GM19468 (cell line): ENCODE data around the gene CTRL.

Experiments
- ATAC-seq: cut with Tn5 transposase; IDR thresholded peaks from one replicate; pipeline ENCODE4 v1.9.1; 2021; ENCODE audit warnings: mild to moderate bottlenecking, moderate library complexity, moderate number of reproducible peaks; ENCODE audit not compliant: unreplicated experiment; ENCODE audit errors: extremely low read depth

Gene CTRL

DNA sequence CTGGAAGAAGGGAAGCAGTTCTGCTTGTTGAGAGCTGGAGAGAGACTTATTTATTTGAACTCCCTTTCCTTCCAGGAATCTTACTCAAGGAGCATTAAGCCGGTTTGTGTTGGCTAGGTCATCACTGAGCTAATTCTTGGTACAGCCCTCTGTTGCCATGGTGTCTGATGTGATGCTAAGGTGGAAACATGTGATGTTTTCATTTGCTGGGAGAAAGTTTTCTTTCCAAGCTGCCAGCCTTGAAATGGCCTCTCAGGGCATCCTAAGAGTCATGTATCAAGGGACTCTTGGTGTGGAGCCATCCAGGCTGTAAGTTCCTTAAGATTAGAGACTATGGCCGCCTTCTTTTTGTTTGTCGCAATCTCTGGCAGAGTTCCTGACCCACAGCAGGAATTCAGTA is 34.4 kb downstream of the CTRL start:
- no peak for ATAC-seq

DNA sequence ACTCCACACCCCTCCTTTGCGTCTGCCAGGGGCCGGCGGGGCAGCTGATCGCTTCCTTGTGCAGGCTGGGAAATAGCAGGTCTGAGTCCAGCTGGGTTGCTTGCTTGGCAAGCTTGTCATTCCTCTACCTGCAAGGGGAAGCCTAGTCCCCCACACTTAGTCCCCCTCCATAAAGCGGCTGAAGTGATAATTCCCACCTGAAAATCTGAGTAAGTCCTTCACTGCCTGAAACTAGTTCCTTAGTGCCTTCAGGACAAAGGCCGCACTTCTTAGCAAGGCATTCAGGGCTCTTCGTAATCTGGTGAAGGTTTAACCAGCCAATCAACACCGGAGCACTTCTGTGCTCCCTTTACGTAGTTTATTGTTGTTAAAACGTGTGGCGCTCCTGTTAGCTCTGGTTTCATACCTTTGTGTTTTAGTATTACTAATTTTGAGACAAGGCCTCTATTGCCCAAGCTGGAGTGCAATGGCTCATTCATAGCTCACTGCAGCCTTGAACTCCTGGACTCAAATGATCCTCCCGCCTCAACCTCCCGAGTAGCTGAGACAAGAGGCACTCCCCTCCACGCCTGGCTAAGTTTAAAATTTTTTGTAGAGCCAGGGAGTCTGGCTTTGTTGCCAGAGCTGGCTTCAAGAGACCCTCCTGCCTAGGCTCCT is 37.8 kb downstream of the CTRL start:
- no peak for ATAC-seq

DNA sequence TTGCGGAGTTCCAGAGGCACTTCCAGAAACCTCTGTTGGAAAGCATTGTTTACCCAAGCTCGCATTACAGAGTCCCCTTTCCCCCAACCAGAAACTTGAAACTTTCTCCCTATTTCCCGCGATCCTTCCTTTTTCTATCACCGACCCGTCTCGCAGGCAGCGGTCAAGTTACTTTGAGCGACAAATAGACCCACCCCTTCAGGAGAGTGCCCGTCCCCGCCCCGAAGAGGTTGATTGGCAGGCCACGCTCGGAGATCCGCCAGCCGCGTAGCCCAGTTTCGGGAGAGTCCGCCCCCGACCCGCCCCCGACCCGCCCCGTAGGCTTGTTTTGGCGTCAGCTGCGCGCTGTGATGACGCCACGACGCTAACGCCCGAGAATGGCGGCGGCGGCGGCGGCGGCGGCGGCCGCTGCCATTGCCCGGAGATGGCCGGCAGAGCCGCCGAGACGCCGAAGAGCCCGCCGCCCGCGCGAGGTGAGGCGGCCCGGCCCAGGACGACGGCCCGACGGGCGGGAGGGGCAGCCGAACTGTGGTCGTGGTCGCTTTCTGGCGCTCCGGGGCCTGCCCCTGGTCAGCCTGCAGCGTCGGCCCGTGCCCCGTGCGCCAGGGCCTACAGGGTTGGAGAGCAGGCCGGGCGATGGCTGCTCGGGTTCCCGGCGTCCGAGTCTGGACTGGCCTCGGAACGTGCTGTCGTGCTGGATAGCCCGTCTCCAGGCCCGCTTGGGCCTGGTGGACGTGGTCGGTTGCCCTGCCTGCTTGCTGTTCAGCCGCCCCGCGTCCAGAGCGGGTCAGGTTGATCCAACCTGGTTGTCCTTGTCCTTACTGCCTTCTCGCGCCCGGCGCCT is 38.5 kb downstream of the CTRL start, which contains the start of gene PSKH1:
Gene PSKH1, plus strand, starts transcription at position 356 of the 844 bp plus-strand sequence. CDS start 15,496 bp downstream, outside the sequence.
- peak; percentile 60 for ATAC-seq

DNA sequence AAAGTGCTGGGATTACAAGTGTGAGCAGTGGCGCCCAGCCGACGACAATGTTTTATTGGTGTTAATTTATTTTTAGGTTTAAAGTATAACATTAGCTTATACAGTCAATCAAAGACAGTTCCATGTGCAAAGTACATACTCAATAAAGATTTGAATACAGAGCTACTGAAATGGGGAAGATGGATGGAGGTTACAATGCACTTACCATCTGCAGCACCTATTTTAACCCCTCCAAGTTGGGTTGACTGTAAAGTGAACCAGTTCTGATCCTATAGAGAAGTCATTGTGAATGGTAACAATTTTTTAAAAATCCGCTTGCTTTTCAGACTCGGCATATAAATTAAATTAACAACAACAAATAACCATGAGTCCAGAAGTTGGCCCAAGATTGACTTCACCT is 39.3 kb downstream of the CTRL start:
- no peak for ATAC-seq

DNA sequence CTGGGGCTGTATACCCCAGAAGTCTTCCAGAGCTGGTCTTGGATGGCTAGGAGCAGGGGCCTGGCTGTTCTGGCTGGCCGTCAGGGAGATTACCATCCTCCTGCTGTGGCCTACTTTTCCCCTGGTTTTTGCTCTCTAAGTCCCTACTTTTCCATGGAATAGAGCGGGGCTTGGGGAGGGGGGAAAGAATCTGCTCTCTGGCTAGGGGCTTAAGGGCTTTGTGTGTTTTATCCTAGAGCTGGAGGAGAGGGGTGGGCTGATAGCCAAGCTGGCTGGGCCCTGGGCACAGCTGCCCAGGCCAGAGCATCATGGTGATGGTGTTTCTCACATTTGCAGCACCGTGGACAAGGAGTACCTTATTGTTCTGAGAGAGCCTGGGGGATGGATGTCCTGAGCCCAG is 43.3 kb downstream of the CTRL start:
- no peak for ATAC-seq

DNA sequence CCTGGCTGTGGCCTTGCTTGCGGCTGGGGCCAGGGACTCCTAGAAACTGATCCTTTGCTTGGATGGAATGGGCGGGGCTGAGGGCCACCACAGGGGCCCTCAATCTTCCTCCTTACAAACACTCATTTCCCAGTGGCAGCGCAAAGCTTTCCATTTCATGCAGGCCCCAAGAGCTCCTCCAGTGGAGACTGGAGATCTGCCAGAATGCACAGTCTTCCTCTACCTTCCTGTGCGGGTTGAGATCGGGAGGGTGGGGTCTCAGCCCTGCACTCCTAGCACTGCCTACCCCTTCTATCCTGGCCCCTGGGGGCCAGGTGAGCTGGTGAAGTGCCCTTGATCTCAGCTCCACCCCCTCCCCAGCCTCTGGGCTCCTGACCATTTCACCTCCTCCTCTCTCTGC is 45.3 kb downstream of the CTRL start:
- no peak for ATAC-seq

DNA sequence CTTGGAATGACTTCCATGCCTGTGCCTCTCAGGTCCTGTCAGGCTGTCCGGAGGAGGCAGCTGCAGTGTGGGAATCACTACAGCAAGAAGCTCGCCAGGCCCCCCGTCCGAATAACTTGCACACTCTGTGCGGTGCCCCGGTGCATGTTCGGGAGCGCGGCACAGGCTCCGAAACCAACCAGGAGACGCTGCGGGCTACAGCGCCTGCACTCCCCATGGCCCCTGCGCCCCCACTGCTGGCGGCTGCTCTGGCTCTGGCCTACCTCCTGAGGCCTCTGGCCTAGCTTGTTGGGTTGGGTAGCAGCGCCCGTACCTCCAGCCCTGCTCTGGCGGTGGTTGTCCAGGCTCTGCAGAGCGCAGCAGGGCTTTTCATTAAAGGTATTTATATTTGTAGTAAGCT is 45.7 kb downstream of the CTRL start:
- no peak for ATAC-seq

DNA sequence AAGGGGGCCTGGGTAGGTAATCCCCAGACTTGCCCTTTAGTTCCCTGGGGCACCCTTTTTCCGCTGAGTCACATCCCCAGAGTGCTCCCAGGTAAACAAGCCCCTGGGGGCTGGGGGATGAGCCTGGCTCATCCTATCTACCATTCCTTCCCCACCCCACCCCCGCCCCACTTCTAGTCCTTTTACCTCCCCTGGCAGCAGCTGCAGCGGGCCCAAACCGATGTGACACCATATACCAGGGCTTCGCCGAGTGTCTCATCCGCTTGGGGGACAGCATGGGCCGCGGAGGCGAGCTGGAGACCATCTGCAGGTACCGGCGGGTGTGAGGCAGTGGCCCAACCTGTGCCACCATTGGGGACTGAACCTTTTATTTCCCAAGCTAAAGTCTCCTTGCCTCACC is 46.1 kb downstream of the CTRL start:
- no peak for ATAC-seq

DNA sequence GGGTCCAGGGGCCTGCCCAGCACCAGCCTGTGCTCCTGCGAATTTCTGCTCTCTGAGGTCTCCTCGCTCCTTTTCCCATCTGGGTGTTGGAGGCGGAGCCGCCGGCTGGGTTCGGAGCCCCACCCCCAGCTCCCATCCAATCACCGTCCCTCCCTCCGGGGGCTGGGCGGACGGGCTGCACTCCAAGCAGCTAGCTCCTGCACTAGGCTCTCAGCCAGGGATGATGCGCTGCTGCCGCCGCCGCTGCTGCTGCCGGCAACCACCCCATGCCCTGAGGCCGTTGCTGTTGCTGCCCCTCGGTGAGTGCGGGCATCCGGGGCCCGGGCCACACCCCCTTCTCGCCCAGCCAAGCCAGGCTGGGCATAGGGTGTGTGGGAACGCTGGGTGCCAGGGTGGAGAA is 47.0 kb downstream of the CTRL start, which contains the start of gene NRN1L:
Gene NRN1L, plus strand, starts transcription at position 202 of the 400 bp plus-strand sequence. Its CDS starts 19 bp downstream, at position 221.
- no peak for ATAC-seq

DNA sequence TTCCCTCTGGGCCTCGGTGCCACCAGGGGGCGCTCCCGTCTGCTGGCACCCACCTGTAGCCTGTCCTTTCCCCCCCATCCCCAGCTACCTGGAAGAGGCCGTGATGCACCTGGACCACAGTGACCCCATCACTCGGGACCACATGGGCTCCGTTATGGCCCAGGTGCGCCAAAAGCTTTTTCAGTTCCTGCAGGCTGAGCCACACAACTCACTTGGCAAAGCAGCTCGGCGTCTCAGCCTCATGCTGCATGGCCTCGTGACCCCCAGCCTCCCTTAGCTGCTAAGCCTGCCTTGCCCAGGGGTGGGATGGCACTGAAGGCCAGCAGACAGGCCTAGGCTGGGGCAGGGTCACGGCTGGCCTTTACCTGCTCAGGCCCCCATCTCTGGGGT is 47.8 kb downstream of the CTRL start:
- no peak for ATAC-seq

DNA sequence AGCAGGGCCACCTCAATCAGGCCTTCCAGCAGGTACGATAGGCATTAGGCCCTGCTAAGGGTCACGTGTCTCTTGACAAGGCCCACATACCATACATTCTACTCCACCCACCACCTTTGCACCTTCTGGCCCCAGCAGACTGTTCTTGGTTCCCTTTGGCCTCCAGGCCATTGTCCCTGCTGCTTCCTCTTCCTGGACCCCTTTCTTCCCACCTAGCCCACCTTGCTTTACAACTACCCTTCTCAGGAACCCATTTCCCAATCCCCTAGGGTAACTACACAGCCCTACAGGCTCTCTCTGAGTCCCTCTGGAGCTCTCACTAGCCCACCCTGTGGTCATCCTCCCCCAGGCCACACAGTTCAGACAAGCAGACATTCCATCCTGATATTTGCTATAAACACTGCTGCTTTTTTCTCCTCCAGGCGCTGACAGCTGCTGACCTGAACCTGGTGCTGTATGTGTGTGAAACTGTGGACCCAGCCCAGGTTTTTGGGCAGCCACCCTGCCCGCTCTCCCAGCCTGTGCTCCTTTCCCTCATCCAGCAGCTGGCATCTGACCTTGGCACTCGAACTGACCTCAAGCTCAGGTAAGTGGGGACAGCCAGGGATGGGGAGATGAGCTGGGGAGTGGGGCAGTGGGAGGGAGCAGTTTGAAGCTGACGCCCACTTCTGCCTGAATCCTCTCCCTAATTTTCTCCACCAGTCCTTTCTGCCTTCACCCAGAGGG is 48.4 kb downstream of the CTRL start:
- no peak for ATAC-seq

DNA sequence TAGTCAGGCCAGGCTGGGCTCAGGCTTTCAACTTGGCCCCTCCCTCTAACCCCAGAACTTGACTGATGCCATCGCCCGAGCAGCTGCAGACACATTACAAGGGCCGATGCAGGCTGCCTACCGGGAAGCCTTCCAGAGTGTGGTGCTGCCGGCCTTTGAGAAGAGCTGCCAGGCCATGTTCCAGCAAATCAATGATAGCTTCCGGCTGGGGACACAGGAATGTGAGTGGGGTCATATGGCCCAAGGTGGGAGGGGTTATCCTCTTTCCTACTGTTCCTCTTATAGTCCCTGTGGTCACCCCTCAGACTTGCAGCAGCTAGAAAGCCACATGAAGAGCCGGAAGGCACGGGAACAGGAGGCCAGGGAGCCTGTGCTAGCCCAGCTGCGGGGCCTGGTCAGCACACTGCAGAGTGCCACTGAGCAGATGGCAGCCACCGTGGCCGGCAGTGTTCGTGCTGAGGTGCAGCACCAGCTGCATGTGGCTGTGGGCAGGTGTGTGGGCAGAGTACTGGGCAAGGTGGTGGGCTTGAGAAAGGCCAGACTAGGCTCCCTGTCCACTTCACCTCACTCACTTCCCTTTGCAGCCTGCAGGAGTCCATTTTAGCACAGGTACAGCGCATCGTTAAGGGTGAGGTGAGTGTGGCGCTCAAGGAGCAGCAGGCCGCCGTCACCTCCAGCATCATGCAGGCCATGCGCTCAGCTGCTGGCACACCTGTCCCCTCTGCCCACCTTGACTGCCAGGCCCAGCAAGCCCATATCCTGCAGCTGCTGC is 49.1 kb downstream of the CTRL start:
- no peak for ATAC-seq

DNA sequence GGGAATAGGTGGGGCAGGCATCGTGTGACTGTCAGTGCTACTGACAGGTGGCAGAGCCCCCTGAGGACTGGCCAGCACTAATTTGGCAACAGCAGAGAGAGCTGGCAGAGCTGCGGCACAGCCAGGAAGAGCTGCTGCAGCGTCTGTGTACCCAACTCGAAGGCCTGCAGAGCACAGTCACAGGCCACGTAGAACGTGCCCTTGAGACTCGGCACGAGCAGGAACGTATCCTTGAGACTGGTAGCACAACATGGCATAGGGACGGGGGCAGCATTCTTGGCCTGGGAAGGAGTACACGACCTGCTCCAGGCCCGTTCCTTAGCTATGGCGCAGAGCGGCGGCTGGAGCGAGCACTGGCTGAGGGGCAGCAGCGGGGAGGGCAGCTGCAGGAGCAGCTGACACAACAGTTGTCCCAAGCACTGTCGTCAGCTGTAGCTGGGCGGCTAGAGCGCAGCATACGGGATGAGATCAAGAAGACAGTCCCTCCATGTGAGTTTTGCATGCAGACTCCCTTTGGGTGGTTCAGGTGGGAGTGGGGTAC is 50.0 kb downstream of the CTRL start:
- no peak for ATAC-seq

DNA sequence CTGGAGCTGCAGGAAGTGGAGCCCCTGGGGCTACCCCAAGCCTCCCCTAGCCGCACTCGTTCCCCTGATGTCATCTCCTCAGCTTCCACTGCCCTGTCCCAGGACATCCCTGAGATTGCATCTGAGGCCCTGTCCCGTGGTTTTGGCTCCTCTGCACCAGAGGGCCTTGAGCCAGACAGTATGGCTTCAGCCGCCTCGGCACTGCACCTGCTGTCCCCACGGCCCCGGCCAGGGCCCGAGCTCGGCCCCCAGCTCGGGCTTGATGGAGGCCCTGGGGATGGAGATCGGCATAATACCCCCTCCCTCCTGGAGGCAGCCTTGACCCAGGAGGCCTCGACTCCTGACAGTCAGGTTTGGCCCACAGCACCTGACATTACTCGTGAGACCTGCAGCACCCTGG is 51.1 kb downstream of the CTRL start:
- ATAC-seq = no peak

DNA sequence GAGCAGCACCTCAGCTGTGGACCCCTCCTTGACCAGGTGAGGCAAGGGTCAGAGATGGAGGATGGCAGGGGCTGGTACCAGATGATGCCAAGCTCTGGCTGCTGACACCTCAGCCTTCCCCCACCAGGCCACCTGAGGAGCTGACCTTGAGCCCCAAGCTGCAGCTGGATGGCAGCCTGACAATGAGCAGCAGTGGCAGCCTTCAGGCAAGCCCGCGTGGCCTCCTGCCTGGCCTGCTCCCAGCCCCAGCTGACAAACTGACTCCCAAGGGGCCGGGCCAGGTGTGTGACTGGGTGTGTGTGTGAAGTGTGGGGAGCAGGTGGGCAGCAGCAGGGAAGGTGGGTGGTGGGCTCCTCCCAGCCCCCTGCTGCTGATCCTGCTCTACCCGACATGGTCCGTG is 51.7 kb downstream of the CTRL start:
- ATAC-seq = no peak
